Ishikawa (cell line): ENCODE results near the gene NFYC.

Experiments
- CEBPB ChIP-seq: IDR thresholded peaks from 2 replicates; pipeline ENCODE4 v1.6.1; 2012
- EGR1 ChIP-seq: IDR thresholded peaks from 2 replicates; pipeline ENCODE4 v1.6.1; 2012
- MAX ChIP-seq: IDR thresholded peaks from 2 replicates; pipeline ENCODE4 v1.6.1; 2012
- NFIC ChIP-seq: IDR thresholded peaks from 2 replicates; pipeline ENCODE4 v1.6.1; 2012
- REST ChIP-seq: IDR thresholded peaks from 2 replicates; pipeline ENCODE4 v1.6.1; 2012; ENCODE audit warnings: low read depth, mild to moderate bottlenecking
- TAF1 ChIP-seq: IDR thresholded peaks from 2 replicates; pipeline ENCODE4 v1.6.1; 2012; ENCODE audit warnings: low read depth, mild to moderate bottlenecking
- YY1 ChIP-seq: IDR thresholded peaks from 2 replicates; pipeline ENCODE4 v1.6.1; 2012; ENCODE audit warnings: low read depth
- TF ChIP-seq, protein P1 (sequence below): IDR thresholded peaks from 2 replicates; pipeline ENCODE4 v1.6.1; 2012

DNA sequence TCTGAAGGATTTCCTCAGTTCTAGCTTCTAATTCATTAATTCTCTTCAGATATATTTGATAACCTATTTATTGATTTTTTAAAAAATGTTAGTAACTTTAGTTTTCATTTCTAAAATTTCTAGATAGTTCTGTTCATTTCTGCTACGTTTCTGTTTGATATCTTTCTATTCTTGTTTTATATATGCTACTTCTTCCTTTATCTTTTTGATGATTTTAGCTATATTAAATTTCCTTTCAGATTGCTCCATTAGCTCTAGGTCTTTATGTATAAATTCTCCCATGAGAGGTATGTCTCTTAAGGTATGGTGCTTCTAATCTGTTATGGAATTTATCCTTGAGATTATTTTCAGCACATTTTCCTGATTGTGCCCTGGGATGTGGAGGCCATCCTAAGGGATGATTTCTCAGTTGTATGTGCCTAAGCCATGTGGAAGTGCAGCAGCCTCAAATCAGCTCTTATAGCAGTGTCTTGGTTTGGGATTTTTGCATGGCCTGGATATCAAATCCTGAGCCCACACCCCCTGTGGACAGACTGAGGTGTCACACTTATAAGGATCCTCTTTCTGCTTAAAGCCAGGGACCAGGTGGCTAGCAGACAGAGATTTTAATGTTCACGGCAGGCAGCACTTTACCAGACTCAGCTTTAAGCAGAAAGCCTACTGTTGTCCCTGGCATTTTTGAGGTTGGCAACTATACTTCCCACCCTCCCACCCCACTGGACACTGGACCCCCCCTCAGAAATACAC lies 85.9 kb downstream of the NFYC start:
- TF ChIP-seq, protein P1, sequence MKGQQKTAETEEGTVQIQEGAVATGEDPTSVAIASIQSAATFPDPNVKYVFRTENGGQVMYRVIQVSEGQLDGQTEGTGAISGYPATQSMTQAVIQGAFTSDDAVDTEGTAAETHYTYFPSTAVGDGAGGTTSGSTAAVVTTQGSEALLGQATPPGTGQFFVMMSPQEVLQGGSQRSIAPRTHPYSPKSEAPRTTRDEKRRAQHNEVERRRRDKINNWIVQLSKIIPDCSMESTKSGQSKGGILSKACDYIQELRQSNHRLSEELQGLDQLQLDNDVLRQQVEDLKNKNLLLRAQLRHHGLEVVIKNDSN = no peak
- TF ChIP-seq EGR1 = no peak
- no peak for TF ChIP-seq NFIC
- TF ChIP-seq MAX = no peak
- TF ChIP-seq CEBPB = no peak
- no peak for TF ChIP-seq REST
- TF ChIP-seq TAF1 = no peak
- TF ChIP-seq YY1 = no peak
